ENCODE results near the gene RENBP.

The RENBP gene

DNA sequence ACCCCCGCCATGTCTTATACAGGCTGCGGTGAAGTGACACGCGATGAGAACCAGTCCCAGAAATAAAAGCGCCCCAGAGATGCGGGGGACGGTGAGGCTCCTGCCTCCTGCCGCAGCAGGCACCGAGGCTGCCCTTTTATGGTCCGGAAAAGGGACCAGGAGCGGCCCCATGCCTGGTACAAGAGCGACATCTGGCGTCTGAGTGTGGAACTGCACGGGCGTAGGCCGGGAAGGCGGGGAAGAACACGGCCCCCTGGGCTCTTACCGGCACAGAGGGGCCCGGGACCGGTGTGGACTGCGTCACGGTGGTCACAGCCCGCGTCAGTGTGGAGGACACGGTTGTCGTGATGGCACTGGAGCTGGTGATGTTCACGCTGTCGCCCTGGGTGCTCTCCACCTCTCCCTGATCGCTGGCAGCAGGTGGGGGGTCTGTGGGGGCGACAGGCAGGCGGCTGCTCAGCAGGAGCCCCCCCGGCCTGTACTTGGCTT is 8.9 kb upstream of the RENBP start:
- DNase-seq: peak; percentile 28

- no peak for DNase-seq
Measured at GRCh38 chrX:153952373-153953026, 8.1 kb upstream of the RENBP start.

DNA sequence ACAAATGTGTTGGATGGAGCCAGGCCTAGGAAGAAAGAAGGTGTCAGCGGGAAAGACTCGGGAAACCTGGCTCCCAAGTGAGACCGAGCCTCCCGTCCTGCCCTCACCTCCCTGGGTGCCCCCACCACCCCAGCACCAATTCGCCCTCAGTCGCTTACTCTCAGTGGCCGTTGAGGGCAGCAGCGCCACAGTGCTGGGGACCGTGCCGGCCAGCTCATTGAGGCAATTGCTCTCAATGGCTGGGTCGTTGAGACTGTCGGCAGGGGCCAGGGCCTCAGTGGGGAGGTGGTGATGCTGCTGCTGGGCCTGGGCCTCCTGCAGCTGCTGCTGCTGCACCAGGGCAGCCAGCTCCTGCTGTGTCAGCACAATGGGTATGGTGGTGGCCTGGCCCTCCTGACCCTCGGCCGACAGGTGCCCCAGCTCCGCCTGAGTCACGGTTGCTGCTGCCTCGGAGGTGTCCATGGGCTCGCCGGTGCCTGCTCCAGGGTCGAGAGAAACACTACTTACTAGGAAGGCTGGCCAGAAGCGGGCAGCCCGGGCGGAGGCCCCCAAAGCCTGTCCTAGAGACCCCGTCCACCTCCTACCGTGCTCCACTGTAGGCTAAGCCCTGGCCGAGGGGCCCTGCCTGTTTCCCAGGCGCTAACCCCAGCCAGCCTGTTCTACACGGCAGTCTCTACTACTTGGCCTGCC is 7.4 kb upstream of the RENBP start:
- no peak for DNase-seq

- no peak for DNase-seq
Measured at GRCh38 chrX:153950127-153950526, 5.7 kb upstream of the RENBP start.

GRCh38 chrX:153948847-153949805 is 4.7 kb upstream of the RENBP start:
- DNase-seq: no peak

DNA sequence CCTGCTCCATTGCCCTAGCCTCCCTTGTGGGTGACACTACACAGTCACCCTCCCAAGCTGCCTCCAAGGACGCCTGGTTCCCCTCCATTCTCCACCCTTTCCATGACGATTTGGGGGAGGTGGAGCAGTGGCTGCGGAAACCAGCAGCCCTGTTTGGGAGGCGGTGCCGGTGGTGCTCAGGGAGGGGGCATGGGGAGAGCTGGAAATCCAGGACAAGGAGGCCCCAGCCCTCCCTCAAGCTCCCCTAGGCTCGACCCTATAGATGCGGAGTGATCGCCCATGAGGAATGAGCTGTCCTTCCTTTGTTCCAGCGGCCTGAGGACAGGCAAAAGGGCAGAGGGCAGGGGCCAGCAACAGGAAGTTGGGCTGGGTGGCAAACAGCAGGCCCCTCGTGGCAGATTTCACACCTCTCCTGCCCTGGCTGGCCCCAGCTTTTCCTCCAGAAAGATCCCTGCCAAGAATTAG is 3.6 kb upstream of the RENBP start:
- no peak for DNase-seq

DNA sequence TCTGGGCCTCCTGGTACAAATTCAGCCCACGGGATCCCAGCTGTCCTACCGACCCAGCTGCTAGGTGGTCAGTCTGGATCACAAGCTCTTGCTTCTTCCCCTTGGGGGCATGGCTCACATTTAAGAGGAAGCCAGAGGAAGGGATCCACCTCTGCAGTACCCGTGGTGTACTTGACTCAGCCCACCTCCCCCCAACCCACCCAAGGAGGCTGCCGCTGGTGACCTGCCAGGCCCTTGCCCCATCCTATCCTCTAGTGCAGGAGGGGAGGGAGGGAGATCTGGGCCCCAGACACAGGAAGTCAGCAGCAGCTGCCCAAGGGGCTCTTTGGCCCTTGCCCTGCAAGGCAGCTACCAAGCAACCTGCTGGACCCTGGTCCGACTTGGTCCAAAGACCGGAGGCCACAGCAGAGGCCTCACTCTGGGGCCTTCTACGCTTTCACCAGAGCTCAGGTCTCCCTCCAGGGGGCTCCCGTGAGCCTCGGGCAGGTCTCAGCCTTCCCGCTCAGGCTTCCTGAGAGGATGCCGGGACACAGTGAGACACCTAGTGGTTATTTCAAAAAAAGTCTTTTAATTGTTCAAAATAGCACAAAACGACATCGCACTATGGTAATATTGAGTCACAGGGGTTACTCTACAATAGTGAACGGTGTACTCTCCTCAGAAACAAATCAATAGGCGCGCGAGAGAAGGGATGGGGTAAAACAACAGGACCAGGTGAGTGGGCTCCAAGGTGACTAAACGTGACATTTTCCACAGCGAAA is 2.7 kb upstream of the RENBP start:
- DNase-seq: peak; percentile 74

- no peak for DNase-seq
Measured at GRCh38 chrX:153945956-153946943, 1.8 kb upstream of the RENBP start.

- DNase-seq: no peak
Measured at GRCh38 chrX:153944800-153945150, 332 bp upstream of the RENBP start.

- no peak for DNase-seq
Measured at GRCh38 chrX:153941336-153942252, 2.8 kb downstream of the RENBP start.

- peak; percentile 45 for DNase-seq
Measured at GRCh38 chrX:153939573-153939972, 4.9 kb downstream of the RENBP start.

DNA sequence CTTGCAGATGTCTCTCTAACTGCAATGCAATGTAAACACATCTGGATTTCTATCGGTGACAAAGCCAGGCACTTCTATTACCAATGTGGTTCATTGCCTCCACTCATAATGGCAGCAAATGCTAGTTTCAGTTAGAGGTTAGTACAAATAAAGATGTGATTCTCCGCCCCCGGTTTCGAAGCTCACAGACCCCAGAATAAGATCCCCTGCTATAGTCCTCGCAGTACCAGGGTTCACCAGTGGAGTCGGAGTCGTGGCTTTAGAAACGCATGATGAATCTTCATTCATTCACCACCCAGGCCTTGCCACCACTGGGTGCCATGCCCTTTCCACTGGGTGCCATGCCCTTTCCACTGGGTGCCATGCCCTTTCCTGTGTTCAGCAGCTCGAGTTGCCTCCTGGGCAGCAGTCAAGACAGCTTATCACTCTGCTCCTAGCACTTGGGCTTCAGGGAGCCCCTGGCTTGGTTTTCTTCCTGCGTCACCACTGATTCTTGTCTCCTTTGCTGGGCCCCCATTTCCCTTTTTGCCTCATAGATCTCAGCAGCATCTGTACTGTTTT is 6.1 kb downstream of the RENBP start:
- no peak for DNase-seq

- DNase-seq: no peak
Measured at GRCh38 chrX:153937056-153937455, 7.4 kb downstream of the RENBP start.

DNA sequence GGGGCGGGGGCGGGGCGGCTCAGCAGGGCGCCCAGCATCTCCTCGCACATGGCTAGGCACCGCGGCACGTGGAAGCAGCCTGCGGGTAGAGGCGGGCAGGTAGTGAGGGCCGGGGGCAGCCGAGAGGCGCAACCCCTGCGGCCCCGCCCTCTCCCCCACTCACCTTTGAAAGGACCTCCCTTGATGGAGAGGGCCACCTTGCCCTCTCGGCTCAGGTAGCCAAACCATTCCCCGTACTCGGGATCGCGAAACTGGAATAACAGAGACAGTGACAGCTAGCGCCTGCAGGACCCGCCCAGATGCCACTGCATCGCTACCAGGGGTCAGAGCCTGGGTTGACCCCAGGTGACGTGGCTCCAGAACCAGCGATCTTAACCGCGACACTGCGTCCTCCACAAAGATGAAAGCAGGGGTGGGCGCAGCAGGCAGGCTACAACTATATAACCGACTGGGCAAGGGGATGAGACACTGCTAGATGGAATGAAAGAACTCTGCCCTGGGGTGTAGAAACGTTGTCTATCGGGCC is 9.1 kb downstream of the RENBP start:
- DNase-seq: no peak

DNA sequence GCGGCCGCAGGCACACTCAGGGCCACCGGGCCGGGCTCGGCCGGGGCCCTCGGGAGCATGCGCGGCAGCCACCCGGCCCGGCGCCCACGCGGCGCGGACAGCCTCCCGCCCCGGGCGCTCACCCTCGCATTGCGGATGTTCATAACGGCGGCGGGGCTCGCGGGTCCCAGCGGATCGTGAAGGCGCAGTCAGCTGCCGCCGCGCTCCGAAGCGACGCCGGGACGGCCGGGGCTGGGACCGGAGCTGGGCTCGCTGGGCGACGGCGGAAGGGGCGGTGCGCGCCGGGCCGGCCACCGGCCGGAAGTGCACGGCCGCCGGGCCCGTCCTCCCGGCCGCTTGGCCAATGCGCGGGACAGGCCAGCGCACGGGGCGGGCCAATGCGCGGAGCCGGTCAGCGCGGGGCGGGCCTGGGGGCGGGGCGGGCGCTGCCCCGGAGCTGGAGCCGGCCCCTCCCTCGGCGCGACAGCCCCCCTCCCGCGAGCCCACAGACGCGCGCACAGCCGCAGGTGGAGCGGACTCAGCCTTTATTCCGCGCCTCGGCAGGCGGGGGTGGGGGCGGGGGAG is 9.6 kb downstream of the RENBP start, which contains the start of gene NAA10:
TSS of gene NAA10 (minus strand) at position 276 of the 564 bp plus-strand sequence. CDS start at position 143, 133 bp downstream.
- DNase-seq: peak; percentile 82

DNA sequence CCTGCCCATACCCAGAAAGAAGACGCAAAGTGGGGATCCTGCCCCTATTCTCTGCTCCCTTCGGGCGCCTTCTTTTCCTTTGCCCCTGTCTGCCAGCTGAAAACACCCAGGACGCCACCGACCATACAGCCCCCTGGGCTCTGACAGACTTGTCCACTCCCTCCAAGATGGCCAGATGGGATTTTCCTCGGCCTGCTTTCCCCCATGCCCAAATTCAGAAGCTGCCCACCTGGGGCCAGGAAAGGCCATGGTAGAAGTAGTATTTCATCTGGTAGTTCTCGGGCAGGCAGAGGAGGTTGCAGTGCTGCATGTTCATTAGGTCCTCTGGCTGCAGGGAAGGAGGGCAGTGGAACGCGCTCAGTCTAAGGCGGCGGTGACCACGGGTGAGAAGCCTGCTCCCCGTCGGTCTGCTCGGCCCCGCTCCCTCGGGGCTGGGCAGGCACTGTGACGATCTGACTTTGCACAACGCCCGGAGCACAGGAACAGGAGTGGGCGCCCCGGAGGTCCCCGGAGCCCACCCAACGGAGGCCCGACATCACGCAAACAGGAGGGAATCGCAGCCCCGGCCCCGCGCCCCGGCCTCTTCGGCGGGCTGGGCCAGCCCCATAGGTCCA is 10.2 kb downstream of the RENBP start:
- DNase-seq: no peak

- no peak for DNase-seq
Measured at GRCh38 chrX:153933748-153934147, 10.7 kb downstream of the RENBP start.

GRCh38 chrX:153932220-153932915 is 12.1 kb downstream of the RENBP start:
- no peak for DNase-seq
